Tibial artery (tissue), 4 donors: Measurements from ENCODE around the gene ARRDC2.

Experiments used
- DNase-seq, 2 donors: peaks; one replicate each; pipeline ENCODE4 v3.0.0-alpha.2; 2019
- H3K27ac ChIP-seq, 2 donors: fragments of 200-600 bp; sonication (generic) in 1 of 2; 1 replicate in 1 of 2; 2 replicates in 1 of 2; pipeline ENCODE4 v1.5.1; 2018 to 2019; ENCODE audit warnings: mild to moderate bottlenecking in 1 of 2
- H3K27me3 ChIP-seq, 2 donors: fragments of 200-600 bp; sonication (generic) in 1 of 2; one replicate each; pipeline versions ENCODE4 v1.5.1 to v1.6.0; 2016 to 2019
- H3K36me3 ChIP-seq, 3 donors: fragments of 200-600 bp; sonication (generic) in 2 of 3; one replicate each; pipeline ENCODE4 v1.5.1; 2016 to 2019; ENCODE audit warnings: mild to moderate bottlenecking in 2 of 3
- H3K4me1 ChIP-seq, 4 donors: fragments of 200-600 bp; sonication (generic) in 2 of 4; 1 replicate in 3 of 4; 2 replicates in 1 of 4; pipeline ENCODE4 v1.5.1; 2016 to 2019
- H3K4me3 ChIP-seq, 2 donors: fragments of 200-600 bp; sonication (generic) in 1 of 2; 1 replicate in 1 of 2; 2 replicates in 1 of 2; pipeline ENCODE4 v1.5.1; 2018 to 2019; ENCODE audit warnings: mild to moderate bottlenecking in 2 of 2
- H3K9me3 ChIP-seq, 3 donors: fragments of 200-600 bp; sonication (generic) in 1 of 3; one replicate each; pipeline ENCODE4 v1.5.1; 2016 to 2019
- CTCF ChIP-seq, 2 experiments: fragments of 200-600 bp in 1 of 2; fragments of 450-650 bp in 1 of 2; IDR thresholded peaks; one replicate each; pipeline ENCODE4 v1.5.1; 2017 to 2019; ENCODE audit warnings: antibody characterized with exemption in 2 of 2, mild to moderate bottlenecking in 1 of 2, moderate library complexity in 1 of 2
- intact Hi-C: fragments of 100-400 bp; cut with DNase I; formaldehyde crosslinking; loops from one replicate; pipeline ENCODE4 v1.15.0; 2023; ENCODE audit warnings: low total_unique reads

ARRDC2 gene

DNA sequence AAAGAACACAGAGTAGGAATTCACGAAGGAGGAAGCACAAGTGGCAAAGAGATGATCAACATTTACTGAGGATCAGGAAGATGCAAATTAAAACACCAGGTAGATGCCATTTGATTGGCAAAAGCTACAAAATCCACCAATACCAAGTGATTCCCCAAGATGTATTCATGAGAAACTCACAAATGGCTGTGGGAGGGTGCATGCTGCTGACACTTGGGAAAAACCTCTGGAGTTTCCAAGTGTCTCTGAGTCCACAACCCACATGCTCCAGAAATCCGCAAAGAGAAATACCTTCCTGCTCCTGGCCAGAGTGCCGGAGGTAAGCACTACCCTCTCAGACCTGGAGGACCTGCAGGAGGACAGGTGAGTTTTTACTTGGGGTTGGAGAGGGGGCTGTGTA is 35.7 kb downstream of the ARRDC2 start:
- TF ChIP-seq CTCF (IDR thresholded peaks at IDR 0.05): no peak
- no peaks in the 10 kb centered on the region for H3K9me3 ChIP-seq
- DNase-seq: no peak
- H3K4me3 ChIP-seq: no peak overlapping the region
- no peaks in the 10 kb centered on the region for H3K27me3 ChIP-seq
- intact Hi-C loops: no loop called here
- H3K36me3 ChIP-seq: no peaks in the 10 kb centered on the region
- H3K27ac ChIP-seq: no peak overlapping the region
- H3K4me1 ChIP-seq: peaks cover 0 to 35% (median 21%) of the 10 kb centered on the region in 4 donors

GRCh38 chr19:18044825-18045304 is 36.9 kb downstream of the ARRDC2 start:
- no peaks in the 10 kb centered on the region for H3K27me3 ChIP-seq
- H3K36me3 ChIP-seq: no peaks in the 10 kb centered on the region
- peaks cover 0 to 47% (median 30%) of the 10 kb centered on the region in 4 donors for H3K4me1 ChIP-seq
- H3K27ac ChIP-seq: peak overlapping the region; percentile 79 to 81
- DNase-seq: peak; percentile 78 to 90
- intact Hi-C loops: no loop called here
- H3K4me3 ChIP-seq: peak overlapping the region; percentile 40 to 50
- TF ChIP-seq CTCF (IDR thresholded peaks at IDR 0.05): no peak
- no peaks in the 10 kb centered on the region for H3K9me3 ChIP-seq

- Histone ChIP-seq H3K9me3 (no peaks in the 10 kb centered on the region), H3K4me1 (peaks cover 0 to 53% (median 36%) of the 10 kb centered on the region in 4 donors), H3K27me3 (no peaks in the 10 kb centered on the region), H3K36me3 (no peaks in the 10 kb centered on the region), H3K4me3 (peak overlapping the region; percentile 40 to 50), H3K27ac (peak overlapping the region; percentile 79 to 81)
- no peak for TF ChIP-seq CTCF (IDR thresholded peaks at IDR 0.05)
- no peak for DNase-seq
- intact Hi-C loops: no loop called here
These were observed 37.5 kb downstream of the ARRDC2 start for GRCh38 chr19:18045307-18046050.

- TF ChIP-seq CTCF (IDR thresholded peaks at IDR 0.05): no peak
- H3K27me3 ChIP-seq: no peaks in the 10 kb centered on the region
- intact Hi-C loops: no loop called here
- peak overlapping the region; percentile 79 to 81 for H3K27ac ChIP-seq
- peaks cover 0 to 60% (median 42%) of the 10 kb centered on the region in 4 donors for H3K4me1 ChIP-seq
- H3K36me3 ChIP-seq: no peaks in the 10 kb centered on the region
- H3K4me3 ChIP-seq: no peak overlapping the region
- DNase-seq: no peak
- no peaks in the 10 kb centered on the region for H3K9me3 ChIP-seq
These were observed 38.2 kb downstream of the ARRDC2 start for GRCh38 chr19:18046059-18046718.

- Histone ChIP-seq H3K27ac (peak overlapping the region; percentile 73 to 79), H3K4me3 (no peak overlapping the region), H3K9me3 (no peaks in the 10 kb centered on the region), H3K4me1 (peaks cover 0 to 90% (median 58%) of the 10 kb centered on the region in 4 donors), H3K27me3 (no peaks in the 10 kb centered on the region), H3K36me3 (no peaks in the 10 kb centered on the region)
- TF ChIP-seq CTCF (IDR thresholded peaks at IDR 0.05): no peak
- DNase-seq: peak; percentile 90 to 98
- intact Hi-C loops: no loop called here
These were observed 41.4 kb downstream of the ARRDC2 start for GRCh38 chr19:18049385-18049784.
